ENCODE results near the gene CLEC10A. TPM values are rescaled to one million over a fixed set of nuclear protein-coding genes. Genes with fewer than 3 reads are reported as not detected.

Gene CLEC10A
- total RNA-seq, 1 experiment from 2014 or later = not detected

GRCh38 chr17:7083592-7083991 lies 3.5 kb upstream of the CLEC10A start:
- H3K27ac ChIP-seq (ENCODE audit: low read length) = no peak overlapping the region
- no TSS peak for BruUV-seq (replicated peaks)
- in situ Hi-C loops (cut with HindIII; ENCODE audit: low pct_unique_long_range_greater_than_20kb, low sequenced_read_pairs) (no loop called here), intact Hi-C loops (cut with micrococcal nuclease; ENCODE audit: unreplicated experiment) (no loop called here)
- no peaks in the 10 kb centered on the region for H3K27me3 ChIP-seq (ENCODE audit: control insufficient read depth, insufficient read depth, low read length)
- no peak overlapping the region for H3K4me3 ChIP-seq (ENCODE audit: low read depth in 2 of 2, low read length in 2 of 2)
- no peaks in the 10 kb centered on the region for H3K36me3 ChIP-seq (ENCODE audit: control insufficient read depth, insufficient read depth, low read length)
- TF ChIP-seq SIN3A (IDR thresholded peaks at IDR 0.05; ENCODE audit: borderline replicate concordance, insufficient read depth, low read depth, low read length) = no peak
- TF ChIP-seq, protein P1, sequence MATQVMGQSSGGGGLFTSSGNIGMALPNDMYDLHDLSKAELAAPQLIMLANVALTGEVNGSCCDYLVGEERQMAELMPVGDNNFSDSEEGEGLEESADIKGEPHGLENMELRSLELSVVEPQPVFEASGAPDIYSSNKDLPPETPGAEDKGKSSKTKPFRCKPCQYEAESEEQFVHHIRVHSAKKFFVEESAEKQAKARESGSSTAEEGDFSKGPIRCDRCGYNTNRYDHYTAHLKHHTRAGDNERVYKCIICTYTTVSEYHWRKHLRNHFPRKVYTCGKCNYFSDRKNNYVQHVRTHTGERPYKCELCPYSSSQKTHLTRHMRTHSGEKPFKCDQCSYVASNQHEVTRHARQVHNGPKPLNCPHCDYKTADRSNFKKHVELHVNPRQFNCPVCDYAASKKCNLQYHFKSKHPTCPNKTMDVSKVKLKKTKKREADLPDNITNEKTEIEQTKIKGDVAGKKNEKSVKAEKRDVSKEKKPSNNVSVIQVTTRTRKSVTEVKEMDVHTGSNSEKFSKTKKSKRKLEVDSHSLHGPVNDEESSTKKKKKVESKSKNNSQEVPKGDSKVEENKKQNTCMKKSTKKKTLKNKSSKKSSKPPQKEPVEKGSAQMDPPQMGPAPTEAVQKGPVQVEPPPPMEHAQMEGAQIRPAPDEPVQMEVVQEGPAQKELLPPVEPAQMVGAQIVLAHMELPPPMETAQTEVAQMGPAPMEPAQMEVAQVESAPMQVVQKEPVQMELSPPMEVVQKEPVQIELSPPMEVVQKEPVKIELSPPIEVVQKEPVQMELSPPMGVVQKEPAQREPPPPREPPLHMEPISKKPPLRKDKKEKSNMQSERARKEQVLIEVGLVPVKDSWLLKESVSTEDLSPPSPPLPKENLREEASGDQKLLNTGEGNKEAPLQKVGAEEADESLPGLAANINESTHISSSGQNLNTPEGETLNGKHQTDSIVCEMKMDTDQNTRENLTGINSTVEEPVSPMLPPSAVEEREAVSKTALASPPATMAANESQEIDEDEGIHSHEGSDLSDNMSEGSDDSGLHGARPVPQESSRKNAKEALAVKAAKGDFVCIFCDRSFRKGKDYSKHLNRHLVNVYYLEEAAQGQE (IDR thresholded peaks at IDR 0.05; ENCODE audit: insufficient read depth in 1 of 2, low read depth in 2 of 2, low read length in 1 of 2) = no peak
- TF ChIP-seq CTCF (IDR thresholded peaks at IDR 0.05) = no peak
- no peak for TF ChIP-seq TCF7L2 (IDR thresholded peaks at IDR 0.05; ENCODE audit: low read depth, low read length)
- TF ChIP-seq POLR2AphosphoS5 (IDR thresholded peaks at IDR 0.05; ENCODE audit: low read depth, low read length) = no peak
- ChIA-PET POLR2A (no interaction called here), CTCF (no interaction called here)
- no peaks in the 10 kb centered on the region for H3K4me1 ChIP-seq (ENCODE audit: control insufficient read depth, insufficient read depth, low read length)
- ATAC-seq (no peak), DNase-seq (ENCODE audit: low read depth, low spot score) (no peak)
- H3K9me3 ChIP-seq (ENCODE audit: control insufficient read depth, insufficient read depth, low read depth, low read length) = no peaks in the 10 kb centered on the region

- TF ChIP-seq POLR2AphosphoS5 (IDR thresholded peaks at IDR 0.05; ENCODE audit: low read depth, low read length) (no peak), CTCF (IDR thresholded peaks at IDR 0.05) (no peak)
- TF ChIP-seq, protein P1 (IDR thresholded peaks at IDR 0.05; ENCODE audit: insufficient read depth in 1 of 2, low read depth in 2 of 2, low read length in 1 of 2) = peak; percentile 70 to 72; a peak in 3 of 4 replicates
- Histone ChIP-seq H3K27me3 (ENCODE audit: control insufficient read depth, insufficient read depth, low read length) (no peaks in the 10 kb centered on the region), H3K27ac (ENCODE audit: low read length) (no peak overlapping the region), H3K36me3 (ENCODE audit: control insufficient read depth, insufficient read depth, low read length) (no peaks in the 10 kb centered on the region), H3K4me3 (ENCODE audit: low read depth in 2 of 2, low read length in 2 of 2) (no peak overlapping the region), H3K4me1 (ENCODE audit: control insufficient read depth, insufficient read depth, low read length) (no peaks in the 10 kb centered on the region), H3K9me3 (ENCODE audit: control insufficient read depth, insufficient read depth, low read depth, low read length) (no peaks in the 10 kb centered on the region)
- ChIA-PET CTCF (no interaction called here), POLR2A (interaction anchor here (0.6 kb wide), 2 partner anchors 10 to 15 kb away, joined by 4 to 5 read pairs; no protein-coding TSS in a partner anchor)
- intact Hi-C loops (cut with micrococcal nuclease; ENCODE audit: unreplicated experiment) (no loop called here), in situ Hi-C loops (cut with HindIII; ENCODE audit: low pct_unique_long_range_greater_than_20kb, low sequenced_read_pairs) (no loop called here)
- BruUV-seq (replicated peaks) = no TSS peak
- ATAC-seq (no peak), DNase-seq (ENCODE audit: low read depth, low spot score) (no peak)
Observed at GRCh38 chr17:7081341-7082062, 1.5 kb upstream of the CLEC10A start.
